Lower leg skin (tissue), 3 donors: ENCODE measurements around the gene TULP4.

Experiments used
- CTCF ChIP-seq, 3 donors: fragments of 450-650 bp; IDR thresholded peaks; one replicate each; pipeline ENCODE4 v1.5.1; 2016; ENCODE audit warnings: antibody characterized with exemption in 3 of 3, mild to moderate bottlenecking in 3 of 3, moderate library complexity in 2 of 3
- POLR2A ChIP-seq, 2 donors: fragments of 450-650 bp; IDR thresholded peaks; one replicate each; pipeline ENCODE4 v1.6.1; 2016 to 2017; ENCODE audit warnings: antibody characterized with exemption in 2 of 2, mild to moderate bottlenecking in 1 of 2, moderate library complexity in 1 of 2

GRCh38 chr6:158264180-158264579, 48.1 kb upstream of the TULP4 start:
- TF ChIP-seq POLR2A (IDR thresholded peaks at IDR 0.05) = no peak
- no peak for TF ChIP-seq CTCF (IDR thresholded peaks at IDR 0.05)
